Thymus (tissue), 11 donors: Measurements from ENCODE around the gene TSPAN4. TPM values are rescaled to one million over a fixed set of nuclear protein-coding genes. Genes with fewer than 3 reads are reported as not detected.

Source experiments
- DNase-seq, 9 donors: peaks; one replicate each; pipeline ENCODE4 v3.0.0-alpha.2; 2013; ENCODE audit warnings: low spot score in 9 of 9, low read depth in 6 of 9, missing footprints in 1 of 9
- H3K27ac ChIP-seq, 2 donors: one replicate each; pipeline ENCODE4 v1.5.1; 2013; ENCODE audit warnings: control low read depth in 1 of 2, low read depth in 1 of 2, low read length in 1 of 2, mild to moderate bottlenecking in 1 of 2, moderate library complexity in 1 of 2
- H3K27me3 ChIP-seq, 2 donors: one replicate each; pipeline ENCODE4 v1.5.1; 2013; ENCODE audit warnings: low read length in 1 of 2; ENCODE audit not compliant: control insufficient read depth in 2 of 2, insufficient read depth in 1 of 2
- H3K36me3 ChIP-seq, 2 donors: one replicate each; pipeline ENCODE4 v1.5.1; 2013; ENCODE audit warnings: low read length in 1 of 2, mild to moderate bottlenecking in 1 of 2, moderate library complexity in 1 of 2; ENCODE audit not compliant: control insufficient read depth in 2 of 2, insufficient read depth in 2 of 2
- H3K4me1 ChIP-seq, 2 donors: one replicate each; pipeline ENCODE4 v1.5.1; 2013; ENCODE audit warnings: low read length in 2 of 2; ENCODE audit not compliant: control insufficient read depth in 2 of 2, insufficient read depth in 2 of 2
- H3K4me3 ChIP-seq, 2 donors: one replicate each; pipeline ENCODE4 v1.5.1; 2013; ENCODE audit warnings: low read length in 2 of 2, control low read depth in 1 of 2, mild to moderate bottlenecking in 1 of 2
- H3K9me3 ChIP-seq, 2 donors: one replicate each; pipeline ENCODE4 v1.5.1; 2013; ENCODE audit warnings: low read length in 1 of 2, mild to moderate bottlenecking in 1 of 2; ENCODE audit not compliant: control insufficient read depth in 2 of 2, insufficient read depth in 1 of 2
- WGBS: extraction: QIAGEN DNeasy Blood & Tissue Kit; methylation state at CpG from one replicate; pipeline ENCODE4 v1.1.7; 2013; 5-methylcytosine and 5-hydroxymethylcytosine counted together
- polyA plus RNA-seq: library from polyadenylated mRNA; stranded (reverse); fragments of 200-250 nt; gene quantifications from one replicate; pipeline ENCODE4 v1.2.3, GENCODE V29; 2013
- total RNA-seq: library from RNA; stranded (reverse); fragments of 120-200 nt; gene quantifications from one replicate; pipeline ENCODE4 v1.2.4, GENCODE V29; 2013
- donor health status: healthy.

TSPAN4 gene
- total and polyA plus RNA-seq, 2 donors: 22.2 to 56.7 TPM

DNA sequence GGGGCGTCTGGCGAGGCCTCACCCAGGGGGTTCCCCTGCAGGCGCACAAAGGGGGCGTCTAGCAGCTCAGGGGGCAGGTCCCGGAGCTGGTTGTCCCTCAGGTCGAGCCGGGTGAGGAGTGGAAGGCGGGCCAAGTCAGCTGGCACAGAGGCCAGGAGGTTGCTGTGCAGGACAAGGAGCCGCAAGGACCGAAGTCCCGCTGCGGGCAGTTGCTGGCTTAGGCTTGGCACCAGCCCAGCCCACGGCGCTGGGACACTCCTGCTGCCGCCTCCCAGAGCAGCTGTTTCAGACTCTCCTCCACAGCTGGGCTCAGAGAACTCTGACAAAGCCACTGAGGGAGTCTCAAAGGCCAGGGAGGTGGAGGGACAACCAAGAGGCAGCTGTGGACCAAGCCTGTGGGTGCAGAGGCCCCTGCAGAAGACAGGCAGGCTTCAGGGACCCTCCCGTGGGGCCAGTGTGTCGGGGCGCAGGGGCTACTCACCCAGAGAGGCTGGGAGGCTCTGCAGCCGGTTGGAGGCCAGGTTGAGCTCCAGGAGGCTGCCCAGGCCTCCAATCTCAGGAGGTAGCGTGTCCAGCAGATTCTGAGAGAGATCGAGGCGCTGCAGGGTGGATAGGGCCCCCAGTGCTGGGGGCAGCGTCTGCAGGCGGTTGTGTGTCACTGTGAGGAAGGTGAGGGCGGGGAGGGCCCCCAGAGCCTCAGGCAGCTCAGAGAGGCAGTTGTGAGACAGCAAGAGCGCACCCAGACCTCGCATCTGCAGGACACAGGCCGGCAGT, 39.8 kb upstream of the TSPAN4 start:
- H3K27me3 ChIP-seq: no peaks in the 10 kb centered on the region
- no peak overlapping the region for H3K4me3 ChIP-seq
- H3K9me3 ChIP-seq: peaks cover 0 to 5% of the 10 kb centered on the region in 2 donors
- DNase-seq: no peak
- no peak overlapping the region for H3K27ac ChIP-seq
- H3K36me3 ChIP-seq: peaks cover 38 to 43% of the 10 kb centered on the region in 2 donors
- H3K4me1 ChIP-seq: peaks cover 25 to 30% of the 10 kb centered on the region in 2 donors
- WGBS: 96% methylated on average over 28 of the region's 28 CpGs

DNA sequence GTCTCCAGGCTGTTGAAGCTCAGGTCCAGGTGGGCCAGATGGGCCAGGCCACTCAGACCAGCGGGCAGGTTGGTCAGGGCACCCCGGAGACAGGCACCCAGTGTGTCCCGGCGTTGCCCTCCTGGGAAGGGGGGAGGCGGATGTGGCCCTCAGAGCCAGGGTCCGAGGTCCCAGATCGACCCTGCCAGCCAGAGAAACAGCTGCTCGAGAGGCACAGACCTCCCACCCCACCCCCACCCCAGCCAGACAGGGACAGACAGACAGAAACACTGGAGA, 39.2 kb upstream of the TSPAN4 start:
- Histone ChIP-seq H3K4me3 (no peak overlapping the region), H3K27me3 (no peaks in the 10 kb centered on the region), H3K4me1 (peaks cover 24 to 31% of the 10 kb centered on the region in 2 donors), H3K9me3 (peaks cover 0 to 5% of the 10 kb centered on the region in 2 donors), H3K27ac (no peak overlapping the region), H3K36me3 (peaks cover 38 to 43% of the 10 kb centered on the region in 2 donors)
- WGBS: 93% methylated on average over 8 of the region's 8 CpGs
- DNase-seq: no peak

DNA sequence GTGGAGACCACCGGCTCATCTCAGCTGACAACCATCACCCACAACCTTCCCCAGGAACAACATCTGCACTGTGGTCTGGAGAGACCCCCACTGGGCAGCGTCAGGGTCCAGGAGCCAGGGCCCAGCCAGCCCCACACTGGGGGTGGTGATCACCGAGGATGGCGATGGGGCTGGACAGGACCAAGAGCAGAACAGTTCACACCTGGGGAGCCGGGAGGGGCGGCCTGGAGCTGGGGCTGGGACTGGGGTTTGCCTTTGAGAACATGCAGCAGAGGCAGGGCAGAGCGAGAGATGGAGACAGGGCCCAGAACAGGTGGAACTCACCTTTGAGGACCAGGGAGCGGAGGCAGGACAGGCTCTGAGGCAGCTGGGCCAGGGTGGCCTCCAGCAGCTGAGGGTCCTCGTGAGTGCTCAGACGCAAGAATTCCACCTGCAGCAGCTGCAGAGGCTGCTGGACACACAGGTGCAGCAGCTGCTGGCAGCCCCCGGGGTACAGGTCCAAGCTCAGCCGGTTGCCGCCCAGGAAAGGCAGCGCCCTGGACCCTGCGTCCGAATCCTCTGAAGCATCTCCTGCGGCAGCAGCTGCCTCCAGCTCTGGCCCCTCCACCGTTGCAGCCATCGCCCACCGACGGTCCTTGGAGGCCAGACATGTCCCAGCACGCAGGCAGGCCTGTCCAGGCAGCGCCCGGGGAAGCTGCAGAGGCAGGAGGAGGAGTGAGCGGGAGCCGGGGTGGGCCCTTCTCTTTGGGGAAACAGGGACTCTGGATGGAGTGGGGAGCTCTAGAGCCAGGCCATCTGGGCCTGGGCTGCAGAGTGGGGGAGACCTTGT, 38.7 kb upstream of the TSPAN4 start:
- peaks cover 0 to 5% of the 10 kb centered on the region in 2 donors for H3K9me3 ChIP-seq
- peaks cover 37 to 41% of the 10 kb centered on the region in 2 donors for H3K36me3 ChIP-seq
- peaks cover 26 to 34% of the 10 kb centered on the region in 2 donors for H3K4me1 ChIP-seq
- WGBS: 60% methylated on average over 26 of the region's 26 CpGs
- H3K27me3 ChIP-seq: no peaks in the 10 kb centered on the region
- peak overlapping the region; percentile 70 to 73 for H3K4me3 ChIP-seq
- no peak for DNase-seq
- peak overlapping the region in 1 of 2 donors; percentile 95 for H3K27ac ChIP-seq

DNA sequence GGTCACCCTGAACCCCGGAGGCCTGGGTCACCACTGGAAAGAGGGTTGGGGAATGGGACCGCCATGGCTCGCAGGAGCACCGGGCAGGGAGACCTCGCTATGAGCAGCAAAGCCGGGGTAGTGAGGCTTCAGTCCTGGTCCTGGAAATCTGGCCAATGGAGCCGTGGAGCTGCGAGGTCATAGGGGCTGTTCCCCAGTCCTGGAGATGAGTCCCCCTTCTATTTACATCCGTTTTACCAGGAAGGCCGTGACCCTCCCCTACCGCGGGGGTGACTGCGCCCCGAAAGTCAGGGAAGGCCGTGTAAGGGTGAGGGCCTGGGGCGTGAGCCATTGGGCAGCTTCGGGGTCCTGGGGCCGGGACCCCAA, 38.1 kb upstream of the TSPAN4 start:
- peak overlapping the region; percentile 70 to 73 for H3K4me3 ChIP-seq
- no peaks in the 10 kb centered on the region for H3K27me3 ChIP-seq
- H3K4me1 ChIP-seq: peaks cover 26 to 35% of the 10 kb centered on the region in 2 donors
- peaks cover 0 to 5% of the 10 kb centered on the region in 2 donors for H3K9me3 ChIP-seq
- peaks cover 32 to 35% of the 10 kb centered on the region in 2 donors for H3K36me3 ChIP-seq
- no peak for DNase-seq
- 3% methylated on average over 18 of the region's 18 CpGs for WGBS
- peak overlapping the region; percentile 78 to 95 for H3K27ac ChIP-seq

DNA sequence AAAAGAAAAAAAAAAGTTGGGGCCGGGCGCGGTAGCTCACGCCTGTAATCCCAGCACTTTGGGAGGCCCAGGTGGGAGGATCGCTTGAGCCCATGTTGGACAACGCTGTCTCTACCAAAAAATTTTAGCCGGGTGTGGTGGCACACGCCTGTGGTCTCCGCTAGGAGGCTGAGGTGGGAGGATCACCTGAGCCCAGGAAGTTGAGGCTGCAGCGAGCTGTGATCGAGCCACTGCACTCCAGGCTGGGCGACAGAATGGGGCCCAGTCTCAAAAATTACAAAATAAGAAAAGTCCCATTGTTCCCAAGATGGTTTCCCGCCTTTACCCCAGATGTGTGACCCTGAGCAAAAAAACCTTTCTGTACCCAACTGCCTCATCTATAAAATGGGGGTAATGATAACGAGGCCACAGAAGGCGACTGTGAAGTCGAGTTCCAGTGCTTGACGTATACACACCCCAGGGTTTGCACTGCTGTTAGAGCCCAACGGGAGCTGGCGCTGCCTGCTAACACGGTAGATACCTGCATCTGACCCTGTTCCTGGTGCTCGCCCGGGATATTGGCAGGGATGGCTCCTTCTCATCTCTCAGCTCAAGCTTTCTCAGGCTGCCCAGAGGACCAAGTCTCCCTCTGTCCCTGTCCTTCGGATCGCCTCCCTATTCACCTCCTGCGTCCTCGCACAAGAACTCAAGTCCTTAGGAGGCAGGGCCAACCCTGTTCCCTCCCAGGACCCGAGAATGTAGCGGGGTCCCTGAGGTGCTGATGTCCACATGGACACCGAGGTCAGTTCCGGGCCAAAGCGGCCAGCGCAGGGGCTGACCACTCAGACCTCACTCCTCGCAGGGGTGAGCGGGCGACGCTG, 34.0 kb upstream of the TSPAN4 start:
- WGBS: 38% methylated on average over 36 of the region's 36 CpGs
- no peaks in the 10 kb centered on the region for H3K27me3 ChIP-seq
- DNase-seq: no peak
- H3K36me3 ChIP-seq: peaks cover 25 to 30% of the 10 kb centered on the region in 2 donors
- peaks cover 0 to 5% of the 10 kb centered on the region in 2 donors for H3K9me3 ChIP-seq
- peak overlapping the region; percentile 70 to 83 for H3K4me3 ChIP-seq
- peak overlapping the region; percentile 90 to 96 for H3K27ac ChIP-seq
- peaks cover 33 to 40% of the 10 kb centered on the region in 2 donors for H3K4me1 ChIP-seq

DNA sequence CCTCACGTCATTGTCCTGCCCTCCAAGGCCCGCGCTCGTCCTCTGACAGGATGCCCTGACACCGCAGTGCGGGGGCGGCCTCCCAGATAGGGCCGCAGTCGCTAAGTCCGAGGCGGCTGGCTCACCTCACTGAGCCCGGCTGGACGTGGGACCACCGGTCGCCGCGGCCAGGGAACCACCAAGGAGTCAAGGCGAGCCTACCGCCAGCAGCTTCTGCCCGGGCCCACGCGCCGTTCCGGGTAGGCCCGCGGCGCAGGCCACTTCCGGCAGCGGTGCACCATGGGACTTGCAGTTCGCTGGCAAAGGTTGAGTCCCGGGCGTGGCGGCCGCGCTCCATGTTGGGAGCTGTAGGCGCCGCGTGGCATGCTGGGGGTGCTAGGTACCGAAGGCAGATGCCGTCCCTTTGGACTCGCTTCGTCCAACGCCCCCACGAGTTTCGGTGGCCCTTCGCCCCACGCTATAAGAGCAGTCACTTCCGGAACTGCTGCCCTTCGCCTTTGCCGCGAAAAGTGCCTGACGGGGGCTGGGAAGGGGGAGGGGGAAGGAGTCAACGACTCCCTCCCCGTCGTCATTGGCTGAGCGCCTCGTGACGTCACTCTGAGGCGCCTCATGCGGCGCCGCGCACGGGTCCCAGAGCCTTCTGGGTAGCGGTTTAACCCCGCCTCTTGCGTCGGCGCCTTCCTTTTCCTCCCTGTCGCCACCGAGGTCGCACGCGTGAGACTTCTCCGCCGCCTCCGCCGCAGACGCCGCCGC, 33.2 kb upstream of the TSPAN4 start, which contains the start of gene RPLP2:
RPLP2 (plus strand) TSS at position 681 of the 753 bp plus-strand sequence. CDS start 268 bp downstream, outside the sequence.
- Histone ChIP-seq H3K9me3 (peaks cover 0 to 5% of the 10 kb centered on the region in 2 donors), H3K27me3 (no peaks in the 10 kb centered on the region), H3K4me1 (peaks cover 25 to 32% of the 10 kb centered on the region in 2 donors), H3K36me3 (peaks cover 26 to 33% of the 10 kb centered on the region in 2 donors), H3K27ac (peak within 1 kb of the TSS; percentile 90 to 96), H3K4me3 (peak within 1 kb of the TSS; percentile 70 to 83)
- DNase-seq: peak; percentile 93 to 99 (median 98)
- under 1% methylated on average over 81 of the region's 81 CpGs for WGBS

DNA sequence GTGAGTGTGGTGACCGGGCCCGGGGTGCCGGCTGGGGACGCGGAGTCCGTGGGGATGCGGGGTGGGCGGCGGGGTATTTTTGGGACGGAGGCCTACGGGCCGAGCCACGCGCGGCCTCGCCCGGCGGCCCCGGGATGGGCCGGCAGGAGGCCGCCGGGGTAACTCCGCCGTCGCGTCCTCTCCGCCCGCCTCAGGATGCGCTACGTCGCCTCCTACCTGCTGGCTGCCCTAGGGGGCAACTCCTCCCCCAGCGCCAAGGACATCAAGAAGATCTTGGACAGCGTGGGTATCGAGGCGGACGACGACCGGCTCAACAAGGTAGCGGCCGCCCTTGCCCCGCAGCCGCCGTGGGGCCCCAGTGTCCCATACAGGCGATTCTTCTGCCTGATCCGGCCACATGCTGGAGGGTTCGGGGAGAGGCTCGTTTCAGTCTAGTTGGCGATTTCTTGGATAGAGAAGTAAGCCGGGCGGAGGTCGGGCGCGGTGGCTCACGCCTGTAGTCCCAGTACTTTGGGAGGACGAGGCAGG, 32.5 kb upstream of the TSPAN4 start:
- DNase-seq: no peak
- Histone ChIP-seq H3K27ac (peak overlapping the region; percentile 43 to 85), H3K4me1 (peaks cover 21 to 28% of the 10 kb centered on the region in 2 donors), H3K36me3 (peaks cover 30 to 33% of the 10 kb centered on the region in 2 donors), H3K27me3 (no peaks in the 10 kb centered on the region), H3K9me3 (peaks cover 0 to 5% of the 10 kb centered on the region in 2 donors), H3K4me3 (peak overlapping the region; percentile 70 to 83)
- WGBS: under 1% methylated on average over 55 of the region's 55 CpGs
